Dermis blood vessel endothelial cell (primary cell): Measurements from ENCODE around the gene MGAT4D. TPM values are rescaled to one million over a fixed set of nuclear protein-coding genes. Genes with fewer than 3 reads are reported as not detected.
A peak's percentile ranks its signal among the peaks of the same experiment; 100 is the strongest.
"Not testable (repeated sequence)": the region's sequence is repeated elsewhere in the genome, so short reads cannot be mapped to it uniquely, and the experiment has no call there.

ENCODE experiments used
- DNase-seq: peaks from one replicate; pipeline ENCODE4 v3.0.0; 2010
- total RNA-seq: library from RNA; depleted of rRNA; stranded (reverse); fragments of >200 nt; gene quantifications from 2 replicates; pipeline ENCODE4 v1.2.3, GENCODE V29; 2014

Gene MGAT4D
- total RNA-seq, 1 donor from 2014 or later = not detected

GRCh38 chr4:140427919-140428471 is 70.1 kb downstream of the MGAT4D start:
- DNase-seq = no peak

- peak; percentile 74 for DNase-seq
Measured at GRCh38 chr4:140427106-140427918, 70.8 kb downstream of the MGAT4D start, which contains the start of gene CLGN. Gene CLGN (minus strand): TSS chr4:140427648. CDS start chr4:140413078, 14,570 bp downstream.

GRCh38 chr4:140426610-140427105 is 71.4 kb downstream of the MGAT4D start:
- DNase-seq = peak; percentile 10

GRCh38 chr4:140423106-140423505 is 75.0 kb downstream of the MGAT4D start:
- no peak for DNase-seq

GRCh38 chr4:140413130-140413969 is 84.7 kb downstream of the MGAT4D start:
- DNase-seq = not testable (repeated sequence)

GRCh38 chr4:140408974-140409373 is 89.1 kb downstream of the MGAT4D start:
- DNase-seq = no peak

- DNase-seq = no peak
Measured at GRCh38 chr4:140406292-140406691, 91.8 kb downstream of the MGAT4D start.

- DNase-seq = no peak
Measured at GRCh38 chr4:140400111-140400510, 98.0 kb downstream of the MGAT4D start.

GRCh38 chr4:140395668-140396067 is 102.4 kb downstream of the MGAT4D start:
- no peak for DNase-seq

Other genes with a start within 250 kb of the MGAT4D start
- 54.3 and 55.1 TPM in 2 replicates for gene SCOC, start 124.6 kb downstream of the MGAT4D start, total RNA-seq
- 0.34 and 0.51 TPM in 2 replicates for gene CLGN, start 70.6 kb downstream of the MGAT4D start, total RNA-seq
- 26.6 and 35.1 TPM in 2 replicates for gene ELMOD2, start 25.9 kb upstream of the MGAT4D start, total RNA-seq
- gene UCP1, start 70.7 kb upstream of the MGAT4D start, total RNA-seq = not detected in 2 replicates